Measurements from ENCODE around the gene SULT2A1.
"Not testable (repeated sequence)": the region's sequence is repeated elsewhere in the genome, so short reads cannot be mapped to it uniquely, and the experiment has no call there.

Gene SULT2A1

DNA sequence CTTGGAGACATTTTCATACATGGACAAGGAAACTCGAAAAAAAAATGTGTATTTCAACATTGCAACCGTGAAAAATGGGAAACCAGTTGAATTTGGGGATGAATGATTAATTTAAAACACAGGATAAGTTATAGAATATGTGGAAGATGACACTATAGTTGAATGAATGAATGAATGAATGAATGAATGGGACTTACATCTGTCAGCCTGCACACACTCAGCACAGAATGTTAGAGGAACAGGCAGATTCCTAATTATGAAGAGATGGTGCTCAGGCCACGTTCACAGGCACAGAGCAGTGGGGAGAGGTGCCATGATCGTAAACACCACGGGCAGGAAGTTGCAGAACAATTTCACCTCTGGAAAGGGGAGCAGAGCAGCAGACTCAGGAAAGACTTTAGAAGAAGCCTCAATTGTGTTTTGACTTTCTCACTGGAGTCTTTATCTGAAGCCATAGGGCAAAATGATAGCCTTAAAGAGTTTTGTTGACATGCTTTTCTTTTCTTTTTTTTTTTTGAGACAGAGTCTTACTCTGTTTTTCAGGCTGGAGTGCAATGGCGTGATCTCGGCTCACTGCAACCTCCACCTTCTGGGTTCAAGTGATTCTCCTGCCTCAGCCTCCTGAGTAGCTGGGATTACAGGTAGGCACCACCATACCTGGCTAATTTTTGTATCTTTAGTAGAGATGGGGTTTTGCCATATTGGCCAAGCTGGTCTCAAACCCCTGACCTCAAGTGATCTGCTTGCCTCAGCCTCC, 4.9 kb upstream of the SULT2A1 start:
- H3K4me1 Mint-ChIP-seq: no peaks in the 10 kb centered on the region
- H3K36me3 Mint-ChIP-seq (ENCODE audit: insufficient read depth): no peaks in the 10 kb centered on the region
- DNase-seq (ENCODE audit: low spot score in 2 of 2) (no peak), ATAC-seq (replicated peaks; ENCODE audit: extremely low read depth, poor library complexity, severe bottlenecking) (no peak)
- H3K27me3 Mint-ChIP-seq: peaks cover 15% of the 10 kb centered on the region
- no peak overlapping the region for H3K4me3 Mint-ChIP-seq
- H3K9me3 Mint-ChIP-seq: no peaks in the 10 kb centered on the region
- no peak overlapping the region for H3K27ac Mint-ChIP-seq (ENCODE audit: low read depth)

DNA sequence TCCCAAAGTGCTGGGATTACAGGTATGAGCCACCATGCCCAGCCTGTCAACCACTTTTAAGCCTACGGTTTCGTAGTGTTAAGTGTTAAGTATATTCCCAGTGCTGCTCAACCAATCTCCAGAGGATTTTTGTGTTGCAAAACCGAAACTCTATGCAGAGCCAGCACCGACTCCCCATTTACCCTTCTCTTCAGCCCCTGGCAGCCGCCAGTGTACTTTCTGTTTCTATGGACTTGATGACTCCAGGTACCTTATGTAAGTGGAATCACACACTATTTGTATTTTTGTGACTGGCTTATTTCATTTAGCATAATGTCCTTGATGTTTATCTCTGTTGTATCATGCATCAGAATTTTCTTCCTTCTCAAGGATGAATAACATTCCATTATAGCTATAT, 1.1 kb downstream of the SULT2A1 start:
- no peak for ATAC-seq (replicated peaks; ENCODE audit: extremely low read depth, poor library complexity, severe bottlenecking)
- no peaks in the 10 kb centered on the region for H3K36me3 Mint-ChIP-seq (ENCODE audit: insufficient read depth)
- H3K4me3 Mint-ChIP-seq: no peak overlapping the region
- DNase-seq (ENCODE audit: low spot score in 2 of 2): no peak
- no peak overlapping the region for H3K27ac Mint-ChIP-seq (ENCODE audit: low read depth)
- H3K27me3 Mint-ChIP-seq: peaks cover 28% of the 10 kb centered on the region
- no peaks in the 10 kb centered on the region for H3K4me1 Mint-ChIP-seq
- H3K9me3 Mint-ChIP-seq: no peaks in the 10 kb centered on the region

DNA sequence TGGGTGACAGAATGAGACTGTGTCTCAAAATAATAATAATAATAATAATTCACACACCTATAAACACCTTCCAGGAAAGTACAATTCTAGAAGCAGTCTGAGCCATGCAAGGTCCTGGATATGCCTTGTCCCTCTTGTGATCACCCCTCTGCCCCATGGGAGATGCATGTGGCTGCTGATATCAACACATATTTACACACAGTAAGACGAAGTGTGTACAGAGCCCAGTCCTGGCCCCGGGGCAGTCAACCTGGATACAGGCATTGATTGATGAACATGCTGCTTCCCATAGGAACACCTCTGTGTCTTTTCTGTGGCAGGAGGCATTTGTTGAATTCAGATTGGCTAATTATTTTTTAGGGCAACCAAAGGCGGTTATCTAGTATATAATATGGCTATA, 3.2 kb downstream of the SULT2A1 start:
- Mint-ChIP-seq H3K36me3 (ENCODE audit: insufficient read depth) (no peaks in the 10 kb centered on the region), H3K27me3 (peaks cover 36% of the 10 kb centered on the region), H3K4me3 (no peak overlapping the region), H3K4me1 (no peaks in the 10 kb centered on the region), H3K9me3 (peaks cover 5% of the 10 kb centered on the region), H3K27ac (ENCODE audit: low read depth) (no peak overlapping the region)
- DNase-seq (ENCODE audit: low spot score in 2 of 2): no peak
- ATAC-seq (replicated peaks; ENCODE audit: extremely low read depth, poor library complexity, severe bottlenecking): no peak

DNA sequence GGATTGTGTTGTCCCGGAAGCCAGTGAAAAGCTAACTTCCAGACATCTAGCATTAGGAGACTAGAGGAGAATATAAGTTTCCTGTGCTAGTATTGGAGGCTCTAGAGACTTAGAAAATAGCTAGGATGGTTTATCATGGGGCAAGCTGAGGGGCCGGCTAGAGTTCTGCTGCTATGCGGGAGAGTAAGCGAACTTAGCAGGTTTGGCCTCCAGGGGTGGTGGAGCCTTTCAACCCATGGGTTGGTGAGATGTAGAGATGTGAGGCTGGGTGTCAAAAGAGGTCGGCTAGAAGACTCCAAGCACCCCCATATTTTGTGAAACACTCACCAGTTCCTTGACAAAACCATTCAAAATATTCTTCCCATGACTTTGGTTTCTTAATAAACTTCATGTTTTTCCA, 4.4 kb downstream of the SULT2A1 start:
- Mint-ChIP-seq H3K9me3 (peaks cover 5% of the 10 kb centered on the region), H3K27me3 (peaks cover 44% of the 10 kb centered on the region), H3K27ac (ENCODE audit: low read depth) (no peak overlapping the region), H3K36me3 (ENCODE audit: insufficient read depth) (no peaks in the 10 kb centered on the region), H3K4me1 (no peaks in the 10 kb centered on the region), H3K4me3 (no peak overlapping the region)
- DNase-seq (ENCODE audit: low spot score in 2 of 2): no peak
- ATAC-seq (replicated peaks; ENCODE audit: extremely low read depth, poor library complexity, severe bottlenecking): no peak

DNA sequence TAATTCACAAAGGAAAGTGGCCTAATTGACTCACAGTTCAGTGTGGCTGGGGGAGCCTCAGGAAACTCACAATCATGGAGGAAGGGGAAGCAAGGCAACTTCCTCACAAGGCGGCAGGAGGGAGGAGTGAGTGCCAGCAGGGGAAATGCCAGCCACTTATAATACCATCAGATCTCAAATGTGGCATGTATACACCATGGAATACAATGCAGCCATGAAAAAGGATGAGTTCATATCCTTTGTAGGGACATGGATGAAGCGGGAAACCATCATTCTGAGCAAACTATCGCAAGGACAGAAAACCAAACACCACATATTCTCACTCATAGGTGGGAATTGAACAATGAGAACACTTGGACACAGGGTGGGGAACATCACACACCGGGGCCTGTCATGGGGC, 6.7 kb downstream of the SULT2A1 start:
- H3K36me3 Mint-ChIP-seq (ENCODE audit: insufficient read depth); H3K4me1 Mint-ChIP-seq; DNase-seq (ENCODE audit: low spot score in 2 of 2); H3K9me3 Mint-ChIP-seq; ATAC-seq (replicated peaks; ENCODE audit: extremely low read depth, poor library complexity, severe bottlenecking); H3K4me3 Mint-ChIP-seq; H3K27ac Mint-ChIP-seq (ENCODE audit: low read depth): not testable (repeated sequence)
- peaks cover 38% of the 10 kb centered on the region for H3K27me3 Mint-ChIP-seq

DNA sequence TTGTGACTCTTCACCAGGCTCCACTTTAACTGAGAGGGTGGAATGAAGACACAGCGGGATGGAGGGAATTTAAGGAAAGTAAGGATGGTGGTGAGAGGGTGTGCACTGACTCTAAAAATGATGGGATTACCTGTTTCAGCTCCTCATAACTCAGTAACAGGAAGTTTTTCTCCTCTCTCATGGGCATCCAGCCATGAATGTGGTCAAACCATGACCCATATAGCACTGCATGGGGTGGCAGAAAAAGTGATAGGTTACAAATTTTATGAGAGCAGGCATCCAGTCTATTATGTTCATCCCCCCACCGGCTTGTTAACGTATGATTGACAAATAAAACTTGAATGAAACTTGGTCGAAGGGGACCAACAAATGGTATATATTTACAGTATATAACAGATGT, 7.2 kb downstream of the SULT2A1 start:
- Mint-ChIP-seq H3K27me3 (peaks cover 43% of the 10 kb centered on the region), H3K4me3 (no peak overlapping the region), H3K9me3 (peaks cover 5% of the 10 kb centered on the region), H3K27ac (ENCODE audit: low read depth) (no peak overlapping the region), H3K4me1 (no peaks in the 10 kb centered on the region), H3K36me3 (ENCODE audit: insufficient read depth) (no peaks in the 10 kb centered on the region)
- no peak for DNase-seq (ENCODE audit: low spot score in 2 of 2)
- ATAC-seq (replicated peaks; ENCODE audit: extremely low read depth, poor library complexity, severe bottlenecking): no peak

DNA sequence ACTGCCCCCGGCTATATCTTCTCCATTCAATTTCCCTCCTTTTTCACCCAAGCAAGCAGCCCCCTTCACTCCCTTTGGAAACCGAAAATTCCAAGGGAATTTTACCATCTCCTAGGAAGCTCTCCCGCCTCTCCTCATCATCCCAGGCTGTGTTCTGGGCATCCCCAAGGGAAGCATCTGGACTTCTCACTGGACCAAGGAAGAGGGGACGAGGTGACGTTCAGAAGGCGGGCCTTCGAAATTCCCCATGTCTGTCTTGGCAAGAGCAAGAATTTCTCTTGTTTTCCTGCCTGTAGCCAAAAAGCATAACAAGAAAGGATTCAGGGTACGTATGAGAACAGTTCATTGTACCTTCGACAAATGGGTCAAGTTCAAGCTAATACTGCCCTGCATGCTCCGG, 20.9 kb downstream of the SULT2A1 start:
- no peak overlapping the region for H3K27ac Mint-ChIP-seq (ENCODE audit: low read depth)
- ATAC-seq (replicated peaks; ENCODE audit: extremely low read depth, poor library complexity, severe bottlenecking) (no peak), DNase-seq (ENCODE audit: low spot score in 2 of 2) (no peak)
- peaks cover 26% of the 10 kb centered on the region for H3K27me3 Mint-ChIP-seq
- H3K36me3 Mint-ChIP-seq (ENCODE audit: insufficient read depth): peaks cover 2% of the 10 kb centered on the region
- no peaks in the 10 kb centered on the region for H3K9me3 Mint-ChIP-seq
- no peak overlapping the region for H3K4me3 Mint-ChIP-seq
- no peaks in the 10 kb centered on the region for H3K4me1 Mint-ChIP-seq

DNA sequence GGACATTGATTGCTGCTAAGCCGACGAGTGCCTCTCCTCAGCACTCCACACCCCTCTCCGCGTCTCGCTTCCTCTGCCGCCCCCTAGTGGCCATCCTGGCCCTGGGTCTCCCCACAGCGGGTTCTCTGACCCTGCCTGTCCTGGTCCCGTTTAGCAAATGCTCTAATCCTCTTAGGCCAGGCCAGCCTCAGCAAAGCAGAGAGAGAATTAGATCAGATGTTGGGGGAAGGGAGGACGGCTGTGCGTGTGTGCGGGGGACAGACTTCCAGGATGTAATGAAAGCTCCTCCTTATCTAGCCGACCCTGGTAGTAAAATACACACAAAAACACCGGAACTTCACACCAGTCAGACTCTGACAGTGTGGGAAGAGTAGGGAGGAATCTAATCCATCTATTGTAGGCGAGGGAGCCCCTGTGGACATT, 22.6 kb downstream of the SULT2A1 start:
- H3K9me3 Mint-ChIP-seq: no peaks in the 10 kb centered on the region
- ATAC-seq (replicated peaks; ENCODE audit: extremely low read depth, poor library complexity, severe bottlenecking) (peak; percentile 56), DNase-seq (ENCODE audit: low spot score in 2 of 2) (peak; percentile 48 to 77)
- no peak overlapping the region for H3K27ac Mint-ChIP-seq (ENCODE audit: low read depth)
- H3K27me3 Mint-ChIP-seq: peaks cover 30% of the 10 kb centered on the region
- peaks cover 2% of the 10 kb centered on the region for H3K36me3 Mint-ChIP-seq (ENCODE audit: insufficient read depth)
- H3K4me3 Mint-ChIP-seq: no peak overlapping the region
- no peaks in the 10 kb centered on the region for H3K4me1 Mint-ChIP-seq

DNA sequence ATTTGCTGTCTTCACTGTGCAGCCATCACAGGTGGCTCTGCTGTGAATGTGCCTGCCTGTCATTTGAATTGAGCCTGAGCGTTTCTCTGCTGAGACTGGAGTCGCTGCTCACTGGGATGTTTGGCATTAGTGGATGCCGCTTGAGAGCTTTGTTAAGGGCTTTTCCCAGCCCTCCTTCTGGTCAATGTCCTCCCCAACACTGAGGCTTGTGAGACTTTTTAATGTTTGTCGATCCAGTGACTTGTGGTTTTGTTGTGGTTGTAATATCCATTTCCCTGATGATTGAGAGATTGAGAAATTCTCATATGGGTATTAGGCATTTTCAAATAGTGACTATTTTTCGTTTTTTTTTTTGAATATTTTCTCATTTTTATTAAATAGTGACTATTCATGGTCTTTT, 24.5 kb downstream of the SULT2A1 start:
- no peaks in the 10 kb centered on the region for H3K9me3 Mint-ChIP-seq
- DNase-seq (ENCODE audit: low spot score in 2 of 2) (no peak), ATAC-seq (replicated peaks; ENCODE audit: extremely low read depth, poor library complexity, severe bottlenecking) (no peak)
- no peak overlapping the region for H3K27ac Mint-ChIP-seq (ENCODE audit: low read depth)
- no peak overlapping the region for H3K4me3 Mint-ChIP-seq
- H3K4me1 Mint-ChIP-seq: no peaks in the 10 kb centered on the region
- peaks cover 37% of the 10 kb centered on the region for H3K27me3 Mint-ChIP-seq
- H3K36me3 Mint-ChIP-seq (ENCODE audit: insufficient read depth): peaks cover 2% of the 10 kb centered on the region

DNA sequence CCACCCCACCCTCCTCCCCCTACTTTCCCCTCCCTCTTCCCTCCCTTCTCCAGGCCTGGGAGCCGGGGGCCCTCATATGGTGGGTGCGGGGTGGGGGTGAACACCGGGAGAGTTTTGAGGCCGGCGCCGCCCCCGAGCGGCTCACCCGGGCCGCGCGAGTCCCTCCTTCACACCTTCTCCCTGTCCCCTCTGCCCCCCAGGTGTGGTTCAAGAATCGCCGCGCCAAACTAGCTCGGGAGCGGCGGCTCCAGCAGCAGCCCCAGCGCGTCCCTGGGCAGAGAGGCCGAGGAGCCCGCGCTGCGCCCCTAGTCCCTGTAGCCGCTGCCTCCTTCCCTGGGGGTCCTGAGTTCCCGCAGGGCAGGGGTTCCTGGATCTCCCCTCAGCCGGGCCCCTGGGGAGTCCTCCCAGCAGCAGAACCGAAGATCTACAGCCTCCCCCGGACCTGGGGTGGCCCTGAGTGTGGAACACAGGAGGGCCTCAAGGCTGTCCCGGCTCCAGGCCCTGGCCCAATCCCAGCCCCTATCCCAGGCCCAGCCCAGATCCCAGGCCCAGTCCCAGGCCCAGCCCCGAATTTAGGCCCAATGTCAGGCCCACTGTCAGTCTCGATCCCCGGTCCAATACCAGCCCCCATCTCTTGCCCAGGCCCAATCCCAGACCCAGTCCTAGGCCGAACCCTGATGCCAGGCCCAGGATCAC, 25.4 kb downstream of the SULT2A1 start:
- Mint-ChIP-seq H3K9me3 (no peaks in the 10 kb centered on the region), H3K27me3 (peaks cover 41% of the 10 kb centered on the region), H3K36me3 (ENCODE audit: insufficient read depth) (no peaks in the 10 kb centered on the region), H3K27ac (ENCODE audit: low read depth) (no peak overlapping the region), H3K4me3 (no peak overlapping the region), H3K4me1 (no peaks in the 10 kb centered on the region)
- DNase-seq (ENCODE audit: low spot score in 2 of 2) (no peak), ATAC-seq (replicated peaks; ENCODE audit: extremely low read depth, poor library complexity, severe bottlenecking) (no peak)

DNA sequence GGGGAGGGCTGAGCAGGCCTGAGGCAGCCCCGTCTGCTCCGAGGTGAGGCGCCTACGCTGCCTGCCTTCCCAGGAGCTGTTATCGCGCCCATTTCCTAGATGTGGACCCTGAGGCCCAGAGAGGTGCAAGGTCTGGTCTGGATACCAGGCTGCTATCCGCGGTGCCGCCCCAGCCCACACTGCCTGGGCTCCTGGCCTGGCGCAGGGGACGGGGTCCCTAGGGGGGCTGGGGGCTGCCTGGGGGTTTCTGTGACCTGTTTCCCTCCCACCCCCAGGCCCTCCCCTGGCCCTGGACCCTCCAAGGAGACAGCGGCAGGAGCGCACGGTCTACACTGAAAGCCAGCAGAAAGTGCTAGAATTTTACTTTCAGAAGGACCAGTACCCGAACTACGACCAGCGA, 26.3 kb downstream of the SULT2A1 start:
- H3K9me3 Mint-ChIP-seq; DNase-seq (ENCODE audit: low spot score in 2 of 2); ATAC-seq (replicated peaks; ENCODE audit: extremely low read depth, poor library complexity, severe bottlenecking); H3K4me3 Mint-ChIP-seq; H3K36me3 Mint-ChIP-seq (ENCODE audit: insufficient read depth); H3K4me1 Mint-ChIP-seq; H3K27ac Mint-ChIP-seq (ENCODE audit: low read depth): not testable (repeated sequence)
- peaks cover 43% of the 10 kb centered on the region for H3K27me3 Mint-ChIP-seq

DNA sequence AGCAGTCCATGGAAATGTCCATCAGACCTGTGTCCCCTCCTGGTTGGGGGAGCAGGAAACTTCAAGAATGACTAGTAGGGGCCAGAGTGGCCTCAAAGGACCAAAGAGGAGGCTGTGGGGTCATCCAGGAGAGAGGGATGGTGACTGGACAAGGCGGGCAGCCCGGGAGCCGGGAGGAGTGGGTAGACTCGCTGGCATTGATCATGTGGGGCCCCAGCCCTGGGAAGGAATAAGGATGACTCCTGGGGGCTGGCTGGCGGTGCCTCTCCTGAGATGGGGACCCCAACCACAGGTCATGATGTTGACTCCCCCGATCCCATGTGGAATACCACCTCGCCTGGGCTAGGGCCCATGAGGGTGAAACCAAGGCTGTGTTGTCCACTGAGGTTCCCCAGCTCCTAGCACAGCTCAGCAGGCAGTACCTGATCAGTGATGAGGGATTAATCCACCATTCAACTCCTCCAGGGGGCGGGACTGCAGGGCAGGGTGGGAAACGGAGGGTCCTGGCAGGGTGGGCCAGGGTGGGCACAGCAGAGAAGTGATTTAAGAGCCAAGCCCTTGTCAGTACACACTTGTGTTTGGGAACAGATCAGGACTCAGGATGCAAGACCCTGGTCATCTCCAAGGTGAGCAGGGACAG, 27.3 kb downstream of the SULT2A1 start, which contains the start of gene TPRX2:
TPRX2 (plus strand) TSS at position 590 of the 640 bp plus-strand sequence; CDS start at position 602, 12 bp downstream.
- ATAC-seq (replicated peaks; ENCODE audit: extremely low read depth, poor library complexity, severe bottlenecking): not testable (repeated sequence)
- H3K27me3 Mint-ChIP-seq: peaks cover 47% of the 10 kb centered on the region

DNA sequence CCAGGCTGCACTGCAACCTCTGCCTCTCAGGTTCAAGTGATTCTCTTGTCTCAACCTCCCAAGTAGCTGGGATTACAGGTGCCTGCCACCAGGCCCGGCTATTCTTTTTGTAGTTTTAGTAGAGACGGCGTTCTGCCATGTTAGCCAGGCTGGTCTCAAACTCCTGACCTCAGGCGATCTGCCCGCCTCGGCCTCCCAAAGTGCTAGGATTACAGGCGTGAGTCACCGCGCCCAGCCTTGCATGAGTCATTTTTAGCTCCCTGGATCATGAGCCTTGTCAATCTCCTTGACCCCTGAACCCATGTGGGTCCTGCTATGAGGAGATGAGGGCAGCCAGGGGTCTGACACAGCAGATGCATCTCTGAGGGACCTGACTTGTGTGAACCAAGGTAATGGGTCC, 27.9 kb downstream of the SULT2A1 start:
- H3K27me3 Mint-ChIP-seq: peaks cover 47% of the 10 kb centered on the region
- not testable (repeated sequence) for DNase-seq (ENCODE audit: low spot score in 2 of 2); H3K4me3 Mint-ChIP-seq; H3K36me3 Mint-ChIP-seq (ENCODE audit: insufficient read depth); H3K27ac Mint-ChIP-seq (ENCODE audit: low read depth); ATAC-seq (replicated peaks; ENCODE audit: extremely low read depth, poor library complexity, severe bottlenecking); H3K4me1 Mint-ChIP-seq; H3K9me3 Mint-ChIP-seq

More for the DNA sequence above, 27.3 kb downstream of the SULT2A1 start, which contains the start of gene TPRX2:
- not testable (repeated sequence) for H3K36me3 Mint-ChIP-seq (ENCODE audit: insufficient read depth); H3K9me3 Mint-ChIP-seq; DNase-seq (ENCODE audit: low spot score in 2 of 2); H3K4me1 Mint-ChIP-seq; H3K27ac Mint-ChIP-seq (ENCODE audit: low read depth); H3K4me3 Mint-ChIP-seq
